IPS-18a (cell line): ENCODE measurements around the gene C15orf39.

Source experiments
- H3K27ac ChIP-seq: one replicate; pipeline ENCODE4 v1.5.1; 2013; ENCODE audit warnings: low read length
- H3K27me3 ChIP-seq: one replicate; pipeline ENCODE4 v1.6.1; 2013; ENCODE audit warnings: mild to moderate bottlenecking, low read length; ENCODE audit not compliant: control insufficient read depth, insufficient read depth
- H3K36me3 ChIP-seq: one replicate; pipeline ENCODE4 v1.6.1; 2013; ENCODE audit warnings: low read depth, low read length; ENCODE audit not compliant: control insufficient read depth
- H3K4me1 ChIP-seq: one replicate; pipeline ENCODE4 v1.6.1; 2013; ENCODE audit warnings: low read depth, low read length; ENCODE audit not compliant: control insufficient read depth
- H3K4me3 ChIP-seq: one replicate; pipeline ENCODE4 v1.5.1; 2013; ENCODE audit warnings: low read length
- H3K9ac ChIP-seq: one replicate; pipeline ENCODE4 v1.6.1; 2013; ENCODE audit warnings: mild to moderate bottlenecking, low read length, moderate library complexity
- H3K9me3 ChIP-seq: one replicate; pipeline ENCODE4 v1.6.1; 2013; ENCODE audit warnings: low read depth, low read length; ENCODE audit not compliant: control insufficient read depth

The C15orf39 gene

DNA sequence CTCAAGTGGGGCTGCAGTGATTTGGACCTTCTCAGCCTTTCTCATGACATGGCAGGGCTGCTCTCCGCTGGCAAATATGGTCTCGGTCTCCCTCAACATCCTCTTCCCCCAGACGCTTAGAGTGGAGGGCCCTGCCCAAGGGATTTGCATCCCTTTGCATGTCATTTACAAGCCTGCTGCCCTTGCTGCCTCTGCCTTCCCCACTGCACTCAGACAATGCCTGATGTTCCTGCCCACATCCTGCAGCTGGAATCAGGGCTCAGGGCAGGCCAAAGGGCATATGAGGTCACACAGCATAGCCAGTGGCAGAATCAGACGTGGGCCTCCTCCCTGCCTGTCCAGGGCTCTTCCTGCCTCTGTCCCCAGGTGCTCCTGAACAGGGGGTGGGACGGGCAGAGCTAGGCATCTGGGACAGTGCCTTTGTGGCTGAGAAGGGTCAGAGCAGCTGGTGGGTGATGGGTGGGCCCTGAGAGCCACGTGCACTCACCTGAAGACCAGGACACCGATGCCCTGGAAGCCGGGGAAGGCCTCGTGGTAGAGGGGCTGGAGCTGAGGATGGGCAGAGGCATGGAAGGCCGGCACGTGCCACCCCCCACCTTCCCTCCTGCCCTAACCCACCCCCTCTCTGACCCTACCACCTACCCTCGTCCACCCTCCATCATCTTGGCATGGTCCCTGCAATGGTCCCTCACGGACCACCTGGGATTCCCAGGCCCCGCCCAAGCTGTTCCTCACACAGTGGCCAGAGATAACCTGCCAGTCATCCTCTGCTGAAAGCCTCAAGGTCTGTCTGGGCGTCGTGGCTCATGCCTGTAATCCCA is 29.1 kb downstream of the C15orf39 start:
- Histone ChIP-seq H3K4me1 (no peaks in the 10 kb centered on the region), H3K9me3 (no peaks in the 10 kb centered on the region), H3K9ac (no peak overlapping the region), H3K36me3 (no peaks in the 10 kb centered on the region), H3K4me3 (no peak overlapping the region), H3K27ac (no peak overlapping the region), H3K27me3 (no peaks in the 10 kb centered on the region)

- H3K36me3 ChIP-seq: no peaks in the 10 kb centered on the region
- H3K4me1 ChIP-seq: no peaks in the 10 kb centered on the region
- no peak overlapping the region for H3K4me3 ChIP-seq
- no peak overlapping the region for H3K9ac ChIP-seq
- H3K27me3 ChIP-seq: no peaks in the 10 kb centered on the region
- H3K9me3 ChIP-seq: no peaks in the 10 kb centered on the region
- no peak overlapping the region for H3K27ac ChIP-seq
Observed at GRCh38 chr15:75231836-75232235, 30.2 kb downstream of the C15orf39 start.

DNA sequence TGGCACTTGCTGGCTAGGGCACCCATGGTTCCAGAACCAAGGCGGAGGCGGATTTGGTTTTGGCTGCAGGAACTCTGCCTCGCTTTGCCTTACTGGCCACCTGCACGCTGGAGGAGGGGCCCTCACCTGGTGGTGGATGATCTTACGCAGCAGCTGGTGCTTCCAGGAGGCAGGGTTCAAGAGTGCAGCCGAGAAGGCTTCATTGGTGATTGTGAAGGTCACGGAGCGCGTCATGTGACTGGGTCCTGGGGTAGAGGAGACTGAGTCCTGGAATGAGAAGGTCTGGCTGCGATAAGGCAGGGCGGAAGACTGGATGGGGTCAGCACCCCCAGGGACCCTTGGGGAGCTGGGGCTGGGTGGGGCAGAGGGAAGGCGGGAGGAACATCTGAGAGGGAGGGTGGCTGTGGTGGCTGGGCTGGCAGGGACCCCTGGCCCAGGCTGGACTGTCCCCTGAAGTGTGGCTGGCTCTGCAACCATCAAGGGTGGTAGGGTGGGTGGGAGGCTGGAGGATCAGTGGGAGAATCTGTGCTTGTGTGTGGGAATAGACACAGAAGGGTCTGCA is 30.7 kb downstream of the C15orf39 start:
- H3K27ac ChIP-seq: no peak overlapping the region
- H3K9me3 ChIP-seq: no peaks in the 10 kb centered on the region
- no peaks in the 10 kb centered on the region for H3K27me3 ChIP-seq
- H3K4me3 ChIP-seq: no peak overlapping the region
- H3K36me3 ChIP-seq: no peaks in the 10 kb centered on the region
- no peak overlapping the region for H3K9ac ChIP-seq
- H3K4me1 ChIP-seq: no peaks in the 10 kb centered on the region

- Histone ChIP-seq H3K36me3 (no peaks in the 10 kb centered on the region), H3K9me3 (no peaks in the 10 kb centered on the region), H3K4me1 (no peaks in the 10 kb centered on the region), H3K27me3 (no peaks in the 10 kb centered on the region), H3K4me3 (no peak overlapping the region), H3K27ac (no peak overlapping the region), H3K9ac (no peak overlapping the region)
Observed at GRCh38 chr15:75232826-75233503, 31.3 kb downstream of the C15orf39 start.

DNA sequence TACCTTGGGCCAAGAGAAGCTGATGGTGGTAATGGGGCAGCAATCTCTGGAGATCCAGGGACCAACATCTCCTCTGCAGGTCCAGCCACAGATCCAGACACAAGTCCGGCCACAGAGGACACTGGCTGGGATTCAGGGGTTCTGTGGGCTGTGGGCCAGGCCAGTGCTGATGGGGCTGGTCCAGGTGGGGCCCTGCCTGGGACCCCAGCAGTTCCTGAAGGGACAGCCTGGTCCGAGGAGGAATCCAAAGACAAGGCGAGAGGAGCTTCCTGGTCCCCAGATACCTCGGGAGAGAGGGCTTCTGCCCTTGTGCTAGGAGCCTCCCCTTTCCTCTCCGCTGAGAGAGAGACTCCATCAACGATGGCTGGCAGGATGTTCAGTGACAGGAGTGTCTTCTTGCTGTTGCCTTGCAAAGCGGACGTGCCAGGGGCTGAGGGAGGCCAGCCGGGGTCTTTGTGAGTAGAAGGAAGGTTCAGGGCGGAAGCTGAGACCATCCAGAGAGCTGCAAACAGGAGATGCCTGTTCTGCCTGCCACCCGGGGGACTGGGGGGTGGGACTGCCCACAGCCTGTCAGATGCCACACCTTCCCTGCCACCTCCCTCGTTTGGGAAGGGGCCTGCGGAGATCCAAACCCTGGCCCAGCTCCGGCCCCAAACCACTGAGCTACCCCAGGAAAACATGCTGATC is 32.0 kb downstream of the C15orf39 start:
- Histone ChIP-seq H3K36me3 (no peaks in the 10 kb centered on the region), H3K27me3 (no peaks in the 10 kb centered on the region), H3K9ac (no peak overlapping the region), H3K4me3 (no peak overlapping the region), H3K27ac (no peak overlapping the region), H3K4me1 (no peaks in the 10 kb centered on the region), H3K9me3 (no peaks in the 10 kb centered on the region)

DNA sequence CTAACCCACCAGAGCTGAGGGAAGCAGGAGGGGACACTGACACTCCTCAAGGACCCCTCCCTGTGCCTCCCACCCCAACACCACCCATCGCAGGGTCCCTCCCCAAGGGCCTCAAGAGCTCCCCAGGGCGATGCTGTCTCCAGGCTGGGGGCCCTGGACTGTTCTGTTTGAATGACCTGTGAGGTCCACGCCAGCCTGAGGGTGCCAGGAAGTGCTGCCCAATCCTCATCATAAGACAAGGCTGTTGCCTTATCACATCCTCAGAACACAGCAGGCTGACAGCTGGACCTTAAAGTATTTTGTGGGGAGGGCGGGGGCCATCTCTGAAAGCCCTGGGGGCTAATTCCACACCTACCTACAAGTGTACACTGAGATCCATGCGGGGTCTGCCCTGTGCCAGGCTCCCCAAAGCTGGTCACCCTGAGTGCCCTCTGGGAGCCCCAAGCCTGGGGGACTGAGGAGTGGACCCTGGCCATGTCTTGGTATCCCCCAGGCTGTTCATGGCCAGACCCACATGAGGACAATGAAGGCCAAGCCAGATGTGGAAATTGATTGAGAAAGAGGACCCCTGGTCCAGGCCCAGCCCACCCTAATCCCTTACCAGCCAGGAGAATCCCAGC is 32.6 kb downstream of the C15orf39 start:
- H3K4me1 ChIP-seq: no peaks in the 10 kb centered on the region
- no peaks in the 10 kb centered on the region for H3K9me3 ChIP-seq
- H3K9ac ChIP-seq: no peak overlapping the region
- H3K27ac ChIP-seq: no peak overlapping the region
- H3K27me3 ChIP-seq: no peaks in the 10 kb centered on the region
- H3K4me3 ChIP-seq: no peak overlapping the region
- no peaks in the 10 kb centered on the region for H3K36me3 ChIP-seq

DNA sequence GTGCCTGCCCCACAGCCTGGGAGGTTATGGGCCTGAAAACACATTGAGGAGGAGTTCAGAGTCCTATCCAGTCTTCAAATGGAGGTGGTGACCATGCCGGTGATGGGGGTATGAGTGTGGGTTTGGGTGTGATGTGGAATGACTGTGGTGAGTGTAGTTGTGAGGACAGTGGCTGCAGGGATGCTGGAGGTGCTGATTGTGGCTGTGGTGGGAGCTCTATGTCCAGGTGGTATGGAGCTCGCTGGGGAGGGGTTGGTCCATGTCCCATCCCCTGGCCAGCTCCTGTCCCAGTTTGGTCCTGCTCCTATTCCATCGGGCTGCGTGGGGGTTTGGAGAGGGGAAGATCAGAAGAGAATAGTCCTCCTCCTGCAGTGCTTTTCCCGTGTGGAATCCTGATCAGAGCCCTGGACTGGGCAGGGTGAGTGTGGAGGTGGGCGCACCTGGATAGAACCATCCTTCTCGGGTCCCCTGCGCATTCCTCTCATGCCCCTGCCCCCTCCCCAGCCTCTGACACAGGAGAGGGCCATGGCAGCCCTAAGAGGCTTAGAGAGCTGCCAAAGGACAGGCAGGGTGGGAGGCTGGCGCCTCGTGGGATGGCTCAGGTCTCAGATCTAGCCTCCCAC is 33.5 kb downstream of the C15orf39 start:
- Histone ChIP-seq H3K36me3 (no peaks in the 10 kb centered on the region), H3K27me3 (no peaks in the 10 kb centered on the region), H3K4me3 (no peak overlapping the region), H3K9me3 (no peaks in the 10 kb centered on the region), H3K27ac (no peak overlapping the region), H3K9ac (no peak overlapping the region), H3K4me1 (no peaks in the 10 kb centered on the region)

GRCh38 chr15:75235760-75236729 is 34.4 kb downstream of the C15orf39 start:
- no peaks in the 10 kb centered on the region for H3K4me1 ChIP-seq
- no peaks in the 10 kb centered on the region for H3K9me3 ChIP-seq
- H3K4me3 ChIP-seq: no peak overlapping the region
- H3K36me3 ChIP-seq: no peaks in the 10 kb centered on the region
- no peak overlapping the region for H3K27ac ChIP-seq
- no peak overlapping the region for H3K9ac ChIP-seq
- H3K27me3 ChIP-seq: no peaks in the 10 kb centered on the region

DNA sequence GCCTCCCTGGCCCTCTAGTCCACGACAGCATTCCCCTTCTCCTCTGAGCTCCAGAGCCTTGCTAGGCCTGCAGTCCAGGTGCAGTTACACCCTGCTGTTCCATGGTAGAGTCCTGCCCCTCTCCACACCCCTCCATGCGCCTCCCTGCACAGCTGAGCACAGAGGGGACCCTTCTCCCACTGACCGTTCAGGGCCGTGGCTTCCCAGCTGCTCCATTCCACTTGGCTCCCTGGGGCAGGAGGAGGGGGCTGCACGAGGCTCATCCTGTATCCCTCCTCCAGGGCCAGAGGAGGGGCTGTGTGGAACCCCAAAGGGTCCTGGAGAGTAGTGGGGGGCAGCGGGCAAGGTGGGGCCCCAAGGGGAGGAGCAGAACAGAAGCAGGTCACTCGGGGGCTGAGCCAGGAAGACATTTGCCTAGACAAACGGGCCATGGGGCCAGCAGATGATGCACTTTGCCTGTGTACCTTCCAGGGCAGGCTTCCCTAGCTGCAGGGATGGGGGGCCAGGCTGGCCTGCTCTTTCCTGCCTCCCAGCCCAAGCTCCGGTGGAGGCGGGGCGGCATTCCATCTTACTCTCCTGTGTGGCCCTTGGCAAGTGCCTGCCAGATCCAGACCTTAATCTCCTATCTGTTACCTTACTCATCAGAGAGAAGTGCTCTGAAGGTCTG is 35.8 kb downstream of the C15orf39 start:
- Histone ChIP-seq H3K9me3 (no peaks in the 10 kb centered on the region), H3K36me3 (no peaks in the 10 kb centered on the region), H3K27me3 (no peaks in the 10 kb centered on the region), H3K4me1 (no peaks in the 10 kb centered on the region), H3K4me3 (no peak overlapping the region), H3K27ac (no peak overlapping the region), H3K9ac (no peak overlapping the region)

DNA sequence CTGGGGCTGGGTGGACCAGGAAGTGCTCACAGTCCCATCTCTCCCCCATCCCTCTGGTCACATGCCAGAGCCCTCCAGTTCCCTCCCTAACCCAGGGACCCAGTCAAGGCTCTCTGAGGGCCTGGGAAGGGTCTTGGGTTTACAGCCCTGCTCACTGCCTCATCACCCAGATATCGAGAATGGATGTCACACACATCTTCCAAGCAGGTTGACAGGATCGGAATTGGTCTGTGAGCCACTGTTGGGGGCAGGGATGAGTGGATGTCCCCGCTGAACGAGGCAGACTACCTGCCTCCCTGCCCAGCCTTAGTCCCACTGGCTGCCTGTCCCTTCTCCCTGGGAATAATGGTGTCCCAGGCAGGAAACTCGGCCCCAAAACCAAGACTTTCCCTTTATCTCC is 36.5 kb downstream of the C15orf39 start:
- Histone ChIP-seq H3K9ac (no peak overlapping the region), H3K4me1 (no peaks in the 10 kb centered on the region), H3K36me3 (no peaks in the 10 kb centered on the region), H3K27me3 (no peaks in the 10 kb centered on the region), H3K4me3 (no peak overlapping the region), H3K27ac (no peak overlapping the region), H3K9me3 (no peaks in the 10 kb centered on the region)
